Measurements from ENCODE around the gene NT5E. TPM values are rescaled to one million over a fixed set of nuclear protein-coding genes. Genes with fewer than 3 reads are reported as not detected.

Gene NT5E
- total RNA-seq, 2 donors from 2014 or later: 18.6 to 28.0 TPM

GRCh38 chr6:85459224-85459901, 9.5 kb downstream of the NT5E start:
- TF ChIP-seq CTCF (IDR thresholded peaks at IDR 0.05): no peak
- intact Hi-C loops (cut with DNase I): no loop called here
- no peaks in the 10 kb centered on the region for H3K36me3 ChIP-seq
- no peaks in the 10 kb centered on the region for H3K27me3 ChIP-seq
- no peak overlapping the region for H3K27ac ChIP-seq
- no peaks in the 10 kb centered on the region for H3K4me1 ChIP-seq
- H3K4me3 ChIP-seq: no peak overlapping the region
- no peak for DNase-seq
- H3K9me3 ChIP-seq: no peaks in the 10 kb centered on the region
- no peak overlapping the region for H3K9ac ChIP-seq (ENCODE audit: low read depth in 2 of 2, low read length in 2 of 2)

- H3K4me1 ChIP-seq: no peaks in the 10 kb centered on the region
- no peak overlapping the region for H3K27ac ChIP-seq
- H3K4me3 ChIP-seq: no peak overlapping the region
- no peaks in the 10 kb centered on the region for H3K27me3 ChIP-seq
- no peaks in the 10 kb centered on the region for H3K36me3 ChIP-seq
- H3K9me3 ChIP-seq: no peaks in the 10 kb centered on the region
- H3K9ac ChIP-seq (ENCODE audit: low read depth in 2 of 2, low read length in 2 of 2): no peak overlapping the region
- no peak for DNase-seq
- no peak for TF ChIP-seq CTCF (IDR thresholded peaks at IDR 0.05)
- intact Hi-C loops (cut with DNase I): no loop called here
Observed at GRCh38 chr6:85460154-85460920, 10.5 kb downstream of the NT5E start.

- Histone ChIP-seq H3K4me3 (no peak overlapping the region), H3K4me1 (no peaks in the 10 kb centered on the region), H3K27ac (no peak overlapping the region), H3K9ac (ENCODE audit: low read depth in 2 of 2, low read length in 2 of 2) (no peak overlapping the region), H3K36me3 (no peaks in the 10 kb centered on the region), H3K27me3 (no peaks in the 10 kb centered on the region), H3K9me3 (no peaks in the 10 kb centered on the region)
- DNase-seq: no peak
- intact Hi-C loops (cut with DNase I): no loop called here
- no peak for TF ChIP-seq CTCF (IDR thresholded peaks at IDR 0.05)
Observed at GRCh38 chr6:85460921-85461797, 11.3 kb downstream of the NT5E start.

- DNase-seq: no peak
- intact Hi-C loops (cut with DNase I): no loop called here
- Histone ChIP-seq H3K27ac (no peak overlapping the region), H3K36me3 (no peaks in the 10 kb centered on the region), H3K27me3 (no peaks in the 10 kb centered on the region), H3K4me1 (no peaks in the 10 kb centered on the region), H3K9ac (ENCODE audit: low read depth in 2 of 2, low read length in 2 of 2) (no peak overlapping the region), H3K9me3 (no peaks in the 10 kb centered on the region), H3K4me3 (no peak overlapping the region)
- no peak for TF ChIP-seq CTCF (IDR thresholded peaks at IDR 0.05)
Observed at GRCh38 chr6:85461798-85462170, 11.9 kb downstream of the NT5E start.

GRCh38 chr6:85462673-85463072, 12.8 kb downstream of the NT5E start:
- no peaks in the 10 kb centered on the region for H3K36me3 ChIP-seq
- DNase-seq: no peak
- H3K9ac ChIP-seq (ENCODE audit: low read depth in 2 of 2, low read length in 2 of 2): no peak overlapping the region
- no peak for TF ChIP-seq CTCF (IDR thresholded peaks at IDR 0.05)
- no peak overlapping the region for H3K27ac ChIP-seq
- no peak overlapping the region for H3K4me3 ChIP-seq
- H3K27me3 ChIP-seq: no peaks in the 10 kb centered on the region
- intact Hi-C loops (cut with DNase I): no loop called here
- no peaks in the 10 kb centered on the region for H3K4me1 ChIP-seq
- H3K9me3 ChIP-seq: no peaks in the 10 kb centered on the region
